Stimulated activated CD4-positive, alpha-beta T cell treated with anti-CD3 and anti-CD28 coated beads, TNF-alpha, amount 100 ng/mL, for 4 hours (primary cell): Measurements from ENCODE around the gene TUBGCP2.
A peak's percentile ranks its signal among the peaks of the same experiment; 100 is the strongest.

Source experiments
- DNase-seq, 3 experiments: peaks; one replicate each; pipeline ENCODE4 v3.0.0-alpha.2; 2020; ENCODE audit warnings: low read depth in 3 of 3

The TUBGCP2 gene

GRCh38 chr10:133308421-133309099 is at the start of gene TUBGCP2, which contains the start of gene ZNF511:
TSS of gene TUBGCP2 (minus strand) at chr10:133308872. CDS start at chr10:133302941, 5,931 bp downstream.
TSS of gene ZNF511 (plus strand) at chr10:133308914. CDS start at chr10:133308944, 30 bp downstream.
- peak; percentile 80 to 88 (median 84) for DNase-seq

- peak; percentile 52 to 65 (median 63) for DNase-seq
These were observed 48.9 kb upstream of the TUBGCP2 start, which contains the start of gene FUOM for GRCh38 chr10:133357285-133358161. TSS of gene FUOM (minus strand) at chr10:133358019. CDS start at chr10:133358007, 12 bp downstream.

- DNase-seq = no peak
These were observed 48.0 kb upstream of the TUBGCP2 start for GRCh38 chr10:133356549-133357284.

GRCh38 chr10:133355991-133356390 is 47.3 kb upstream of the TUBGCP2 start:
- DNase-seq = no peak

- no peak for DNase-seq
These were observed 46.6 kb upstream of the TUBGCP2 start for GRCh38 chr10:133355266-133355665.

GRCh38 chr10:133354672-133355240 is 46.1 kb upstream of the TUBGCP2 start:
- no peak for DNase-seq

- DNase-seq = no peak
These were observed 45.4 kb upstream of the TUBGCP2 start for GRCh38 chr10:133353988-133354605.

GRCh38 chr10:133353202-133353959 is 44.7 kb upstream of the TUBGCP2 start:
- no peak for DNase-seq

GRCh38 chr10:133351408-133352318 is 43.0 kb upstream of the TUBGCP2 start:
- no peak for DNase-seq

- DNase-seq = no peak
These were observed 42.3 kb upstream of the TUBGCP2 start for GRCh38 chr10:133350950-133351329.

- no peak for DNase-seq
These were observed 41.7 kb upstream of the TUBGCP2 start for GRCh38 chr10:133350283-133350949.

GRCh38 chr10:133349577-133350011 is 40.9 kb upstream of the TUBGCP2 start:
- no peak for DNase-seq

- DNase-seq = no peak
These were observed 40.5 kb upstream of the TUBGCP2 start for GRCh38 chr10:133349160-133349568.

- no peak for DNase-seq
These were observed 39.2 kb upstream of the TUBGCP2 start for GRCh38 chr10:133347710-133348517.

GRCh38 chr10:133346413-133346812 is 37.7 kb upstream of the TUBGCP2 start:
- DNase-seq = no peak

GRCh38 chr10:133344236-133344635 is 35.6 kb upstream of the TUBGCP2 start:
- DNase-seq = no peak

GRCh38 chr10:133343558-133343957 is 34.9 kb upstream of the TUBGCP2 start:
- DNase-seq = no peak

- no peak for DNase-seq
These were observed 34.3 kb upstream of the TUBGCP2 start for GRCh38 chr10:133342942-133343341.
